Activated naive CD4-positive, alpha-beta T cell treated with anti-CD3 and anti-CD28 coated beads, Interleukin-2, amount 50 U/mL, for 16 hours (primary cell): ENCODE results near the gene CBFA2T2.

Source experiments
- DNase-seq: peaks from one replicate; pipeline ENCODE4 v3.0.0-alpha.2; 2020

The CBFA2T2 gene

DNA sequence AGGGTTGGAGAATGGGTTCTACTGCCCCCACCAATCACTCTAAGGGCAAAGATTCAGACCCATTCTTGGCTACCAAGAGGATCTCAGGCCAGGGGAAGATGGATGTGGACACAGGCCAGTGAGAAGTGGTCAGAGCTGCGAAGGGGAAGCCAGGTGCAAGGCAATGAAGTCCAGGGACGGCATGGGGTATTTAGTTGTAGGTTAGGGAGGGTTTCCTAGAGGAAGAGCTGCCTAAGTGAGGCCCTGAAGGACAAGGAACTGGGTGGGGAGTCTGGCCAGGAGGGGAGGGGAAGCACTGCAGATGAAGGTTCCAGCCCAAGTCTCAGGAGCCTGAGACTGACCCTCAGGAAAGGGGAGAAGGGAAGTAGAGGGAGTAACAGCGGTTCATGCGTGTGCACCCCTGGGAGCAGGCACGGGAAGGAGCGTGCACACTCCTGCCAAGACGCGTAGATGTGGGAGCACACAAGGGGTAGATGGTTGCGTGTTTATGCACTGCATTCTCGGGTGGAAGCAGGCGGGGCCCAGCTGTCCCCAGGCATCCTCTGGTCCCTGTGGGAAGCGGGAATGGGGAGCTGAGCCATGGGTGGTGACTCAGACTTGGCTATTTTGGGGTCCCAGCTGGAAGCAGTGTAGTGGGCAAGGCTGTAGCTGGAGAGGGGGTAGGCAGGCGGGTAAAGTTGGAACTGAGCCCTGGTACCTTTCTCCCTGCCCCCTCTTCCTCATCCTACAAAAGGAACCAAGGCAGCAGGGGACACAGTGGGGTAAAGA lies 180.2 kb downstream of the CBFA2T2 start:
- DNase-seq: no peak

DNA sequence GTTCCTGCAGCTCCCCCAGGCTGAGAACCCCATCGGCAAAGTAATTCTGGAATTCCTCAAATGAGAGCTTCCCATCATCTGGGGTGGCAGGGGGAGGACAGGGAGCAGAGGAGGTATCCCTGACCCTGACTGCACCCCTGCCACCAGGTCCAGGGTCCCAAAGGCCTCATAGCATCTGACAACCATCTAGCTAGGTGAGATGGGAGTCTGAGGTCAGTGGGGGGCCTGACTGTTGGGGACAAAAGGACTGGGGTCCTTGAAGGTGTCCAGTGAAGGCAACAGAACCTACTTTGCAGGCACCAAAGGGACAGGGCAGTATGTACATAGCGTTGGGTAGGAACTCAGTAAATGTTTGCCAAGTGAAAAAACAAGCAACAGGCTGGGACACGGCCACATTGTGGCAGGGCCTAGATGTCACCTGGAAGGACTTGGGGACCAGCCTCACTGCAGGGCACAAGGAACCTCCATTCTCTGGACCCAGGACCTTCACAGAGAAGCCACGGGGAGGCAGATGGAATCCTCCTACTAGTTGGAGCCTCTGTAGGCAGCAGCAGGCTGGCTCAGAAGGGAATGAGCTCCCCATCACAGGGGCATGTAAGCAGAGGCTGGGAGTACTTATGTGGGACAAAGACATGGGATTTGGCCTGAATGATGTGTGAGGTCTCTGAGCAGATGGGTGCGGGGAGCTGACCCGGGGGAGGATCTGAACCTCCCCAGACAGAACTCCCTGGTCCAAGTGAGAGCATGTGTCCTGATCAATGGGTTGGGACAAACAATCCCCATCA lies 181.0 kb downstream of the CBFA2T2 start:
- DNase-seq: no peak

DNA sequence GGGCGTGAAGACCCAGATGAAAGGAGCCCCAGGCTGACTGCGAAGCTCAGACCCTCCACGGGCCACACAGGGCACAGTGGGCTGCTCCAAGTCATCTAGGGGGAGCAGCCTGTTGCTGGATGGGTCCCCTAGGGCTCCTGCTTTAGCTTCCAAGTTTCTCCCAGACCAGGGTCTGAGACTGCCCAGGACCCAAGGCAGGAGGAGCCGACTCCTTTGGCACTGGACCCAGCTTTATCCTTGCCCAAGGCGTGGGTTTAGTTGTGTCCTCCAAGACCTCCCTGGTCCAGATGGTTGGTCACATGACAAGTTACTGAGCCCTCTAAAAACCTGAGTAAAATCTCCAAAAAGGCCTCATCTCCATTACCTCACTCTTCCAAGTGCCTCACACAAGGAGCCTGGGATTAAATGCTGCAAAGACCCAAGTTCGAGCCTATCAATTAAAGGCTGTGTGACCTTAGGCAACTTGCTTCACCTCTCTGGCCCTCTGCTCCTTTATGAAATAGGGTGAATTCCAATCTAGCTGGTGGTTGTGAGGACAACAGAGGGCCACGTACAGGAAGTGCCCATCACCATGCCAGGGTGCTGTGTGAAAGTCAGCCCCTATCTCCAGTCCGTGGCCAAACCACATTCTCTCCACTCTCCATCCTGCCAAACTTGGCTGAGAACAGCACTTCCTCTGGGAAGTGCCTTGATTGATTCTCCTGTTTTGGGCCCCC lies 181.8 kb downstream of the CBFA2T2 start:
- DNase-seq: no peak

DNA sequence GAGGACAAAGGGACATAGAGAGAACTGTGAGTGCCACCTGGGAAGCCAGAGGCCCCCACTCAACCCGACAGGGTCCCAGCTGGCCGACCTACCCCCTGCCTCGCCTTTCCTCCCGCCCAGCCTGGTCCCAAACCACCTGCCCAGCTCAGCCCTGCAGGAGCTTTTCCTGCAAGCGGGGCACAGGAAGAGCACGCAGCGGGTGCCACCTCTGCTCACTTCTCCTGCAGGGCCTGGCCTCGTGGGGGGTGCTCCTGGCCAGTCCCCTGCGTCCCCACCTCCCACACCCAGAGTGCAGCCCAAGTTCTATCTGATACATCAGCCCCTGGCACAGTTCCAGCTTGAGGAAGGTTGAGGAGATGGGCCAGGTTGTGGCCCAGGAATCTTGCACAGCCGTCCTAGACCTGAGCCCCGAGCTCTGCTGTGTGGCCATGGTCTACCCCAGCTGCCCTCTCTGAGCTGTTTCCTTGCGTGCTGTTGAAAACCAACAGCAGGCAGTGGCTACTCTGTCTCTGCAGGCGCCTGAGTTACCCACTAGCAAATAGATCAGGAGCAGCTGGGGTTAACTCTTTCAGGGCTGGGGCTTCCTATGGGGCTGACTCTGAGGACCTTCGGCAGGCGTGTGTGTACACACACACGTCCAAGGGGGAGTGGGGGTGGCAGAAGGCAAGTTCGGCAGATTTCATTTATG lies 182.7 kb downstream of the CBFA2T2 start:
- no peak for DNase-seq

DNA sequence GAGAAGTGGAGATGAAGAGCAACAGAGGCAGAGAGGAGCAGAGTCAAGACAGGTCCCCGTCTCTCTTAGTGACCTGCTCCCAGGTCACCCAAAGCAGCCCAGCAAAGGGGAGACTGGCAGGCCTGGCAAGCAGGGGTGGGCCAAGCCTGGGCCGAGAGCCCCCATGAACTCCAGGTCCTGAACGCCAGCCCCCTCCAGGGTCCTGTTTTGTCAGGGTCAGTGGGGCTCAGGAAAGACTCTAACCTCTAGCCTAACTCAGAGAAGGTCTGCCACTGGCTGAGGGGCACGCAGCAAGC lies 183.2 kb downstream of the CBFA2T2 start:
- no peak for DNase-seq

DNA sequence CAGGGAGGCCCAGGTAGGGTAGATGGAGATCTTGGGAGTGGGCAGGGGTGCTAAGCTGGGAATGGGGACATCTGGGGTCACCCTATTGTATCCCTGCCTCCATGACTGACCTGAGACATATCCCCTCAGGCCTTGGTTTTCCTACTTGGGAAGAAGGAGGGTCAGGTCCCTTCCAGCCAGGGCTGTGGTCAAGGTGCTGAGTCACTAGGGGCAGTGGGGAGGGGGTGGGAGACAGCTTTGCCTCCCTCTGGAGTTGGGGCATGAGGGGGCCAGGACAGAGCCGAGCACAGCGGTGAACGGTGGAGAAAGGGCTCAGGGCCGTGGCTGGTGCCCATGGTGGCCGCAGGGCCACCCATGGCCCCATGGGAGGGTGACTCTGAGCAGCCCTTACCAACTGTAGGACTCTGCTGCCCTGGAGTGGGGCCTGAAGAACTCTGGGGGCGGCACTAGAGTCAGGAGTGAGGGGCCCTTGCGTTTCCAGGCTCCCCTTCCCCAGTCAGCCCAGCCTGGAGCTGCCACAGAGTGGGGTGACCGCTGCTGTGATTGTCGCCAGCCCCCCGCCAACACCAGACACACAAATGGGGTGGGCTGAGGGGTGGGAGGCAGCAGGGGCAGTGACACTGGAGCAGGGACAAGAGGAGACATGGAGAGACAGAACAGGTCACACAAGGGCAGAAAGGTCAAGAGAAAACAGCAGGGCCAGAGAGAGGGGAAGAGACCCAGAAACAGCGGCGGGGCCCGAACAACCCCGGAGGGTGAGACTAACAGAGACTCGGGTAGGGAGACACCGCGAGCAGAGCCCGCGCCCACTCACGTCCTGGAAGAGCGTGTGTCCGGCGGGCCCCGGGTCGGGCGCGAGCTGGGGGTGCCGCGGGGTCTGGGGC lies 183.8 kb downstream of the CBFA2T2 start:
- DNase-seq: no peak

DNA sequence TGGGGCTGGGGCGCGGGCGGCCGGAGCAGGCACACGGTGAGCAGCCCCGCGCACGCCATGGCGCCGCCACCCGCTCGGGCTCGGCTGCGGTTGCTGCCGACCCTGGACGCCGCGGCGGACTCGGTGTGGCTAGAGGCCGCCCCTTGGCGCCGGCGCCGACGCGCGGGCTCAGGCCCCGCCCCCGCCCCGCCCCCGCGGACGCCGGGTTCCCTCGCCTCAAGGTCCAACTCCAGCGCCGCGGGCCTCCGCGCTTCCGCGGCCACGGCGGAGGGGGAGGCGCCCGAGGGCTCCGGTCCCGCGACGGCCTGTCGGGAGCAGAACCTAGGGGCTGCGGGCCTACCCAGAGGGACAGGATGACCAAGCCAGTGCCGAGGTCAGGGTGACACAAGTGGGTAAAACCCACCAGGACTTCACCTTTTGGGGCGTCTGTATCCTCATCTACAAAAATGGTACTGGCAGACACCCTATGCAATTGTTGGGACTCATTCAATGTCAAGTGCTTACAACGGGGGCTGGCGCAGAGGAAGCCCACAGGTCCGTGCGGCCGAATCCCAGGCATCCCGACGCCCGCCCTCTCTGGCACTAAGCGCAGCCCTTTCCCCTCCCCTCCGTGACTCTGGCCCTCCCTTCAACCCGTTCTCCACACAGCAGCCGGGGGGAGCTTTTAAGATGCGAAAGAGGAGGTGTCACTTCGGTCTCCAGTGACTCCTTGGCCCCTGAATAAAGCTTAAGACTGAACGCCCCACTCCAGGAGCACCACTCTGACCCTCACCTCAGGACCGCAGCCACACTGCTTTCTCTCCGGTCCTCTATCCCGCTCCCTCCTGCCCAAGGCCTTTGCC lies 184.6 kb downstream of the CBFA2T2 start, which contains the start of gene NECAB3:
Gene NECAB3, minus strand, starts transcription at position 135 of the 842 bp plus-strand sequence. Its CDS starts 76 bp downstream, at position 59.
- peak; percentile 50 for DNase-seq

DNA sequence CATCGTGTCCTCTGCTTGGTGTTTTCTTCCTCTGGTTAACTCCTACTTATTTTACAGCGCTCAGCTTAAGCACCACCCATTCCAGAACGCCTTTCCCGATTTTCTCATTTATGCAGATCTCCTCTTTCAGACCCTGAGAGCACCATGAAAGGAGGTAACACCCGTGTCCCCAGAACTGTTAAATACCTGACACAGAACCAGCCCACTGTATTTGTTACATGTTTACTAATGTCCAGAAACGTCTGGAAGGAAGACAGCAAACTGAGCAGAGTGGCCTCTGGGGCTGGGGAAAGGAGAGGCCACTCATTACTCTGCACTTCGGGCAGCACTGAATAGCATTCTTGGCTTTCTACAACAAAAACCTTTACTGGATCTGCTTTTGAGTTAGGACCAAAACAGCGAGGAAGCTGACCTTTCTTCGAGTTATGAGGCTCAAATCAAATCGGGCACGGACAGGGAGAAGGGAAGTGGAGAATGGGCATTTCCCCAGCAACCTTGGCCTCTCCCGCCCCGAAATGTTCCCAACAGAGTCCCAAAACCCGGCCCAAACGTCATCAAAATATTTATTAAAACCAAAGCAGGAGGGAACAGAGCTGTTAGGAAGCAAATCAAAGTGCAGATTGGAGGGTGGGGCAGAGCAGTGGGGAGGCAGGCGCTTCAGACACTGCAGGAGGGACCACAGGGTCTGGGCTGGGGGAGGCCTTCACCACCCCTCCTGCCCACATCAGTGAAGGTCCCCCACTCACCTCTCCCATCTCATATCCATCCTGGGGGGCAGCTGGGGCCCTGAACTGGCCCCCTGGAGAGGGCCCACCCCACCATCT lies 185.5 kb downstream of the CBFA2T2 start:
- no peak for DNase-seq

DNA sequence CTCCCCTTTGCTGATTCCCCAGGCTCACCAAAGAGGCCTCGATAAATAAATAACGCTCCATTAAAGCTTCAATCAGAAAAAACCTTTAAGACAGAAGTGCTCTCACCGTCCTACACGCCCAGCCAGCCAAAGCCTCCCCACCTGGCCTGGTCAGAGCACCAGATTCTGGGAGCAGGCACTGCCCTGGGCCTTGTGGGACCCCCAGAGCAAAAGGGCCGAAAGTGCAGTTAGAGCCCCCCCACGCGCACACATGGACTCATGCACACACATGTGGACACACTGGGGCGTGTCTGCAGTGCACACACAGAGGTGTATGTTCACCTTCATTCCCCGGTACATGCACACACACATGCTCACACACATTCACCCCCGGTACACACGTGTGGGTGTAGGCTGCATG lies 186.2 kb downstream of the CBFA2T2 start:
- no peak for DNase-seq

DNA sequence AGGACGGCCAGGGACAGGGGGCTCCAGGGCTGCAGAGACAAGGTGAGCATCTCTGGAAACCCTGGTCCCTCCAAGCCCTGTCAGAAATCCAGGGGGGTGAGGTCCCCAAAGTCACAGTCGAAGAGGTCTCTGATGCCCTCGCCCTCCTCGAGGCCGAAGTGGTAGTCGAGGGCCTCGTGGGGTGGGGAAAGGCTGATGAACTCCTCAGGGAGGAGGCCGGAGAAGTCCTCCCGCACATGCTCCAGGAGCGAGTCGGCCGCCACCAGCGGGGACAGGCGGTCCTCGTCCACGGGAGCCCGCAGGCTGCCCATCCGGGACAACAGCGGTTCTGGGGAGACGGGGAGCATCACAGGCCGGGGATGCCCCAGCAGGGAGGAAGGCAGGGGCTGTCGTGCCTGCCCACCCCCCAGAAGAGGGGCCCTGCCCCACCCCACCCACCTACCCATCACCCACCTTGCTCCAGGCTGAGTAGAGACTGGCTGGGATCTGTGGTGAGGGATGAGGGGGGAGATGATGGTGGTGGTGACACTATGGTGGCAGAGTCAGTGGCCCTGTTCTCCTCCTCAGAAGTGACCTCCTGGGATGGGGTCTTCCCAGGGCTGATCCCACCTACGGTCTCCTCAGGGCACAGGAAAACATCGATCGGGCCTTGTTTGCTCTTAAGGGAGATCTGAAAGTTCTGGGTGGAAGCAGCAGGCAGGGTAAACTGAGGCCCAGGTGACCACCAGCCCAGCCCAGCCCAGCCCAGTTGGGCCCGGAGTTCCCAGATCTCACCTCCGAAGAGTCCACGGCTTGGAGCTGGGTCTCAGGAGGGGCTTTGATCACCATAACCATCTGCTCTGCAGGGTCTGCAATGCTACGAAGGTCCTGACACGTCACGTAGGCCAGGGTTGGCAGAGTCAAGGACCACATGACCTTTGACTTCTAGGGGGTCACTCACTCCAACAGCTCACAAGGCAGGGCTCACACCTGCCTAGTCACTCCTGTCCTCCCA lies 187.1 kb downstream of the CBFA2T2 start:
- no peak for DNase-seq

DNA sequence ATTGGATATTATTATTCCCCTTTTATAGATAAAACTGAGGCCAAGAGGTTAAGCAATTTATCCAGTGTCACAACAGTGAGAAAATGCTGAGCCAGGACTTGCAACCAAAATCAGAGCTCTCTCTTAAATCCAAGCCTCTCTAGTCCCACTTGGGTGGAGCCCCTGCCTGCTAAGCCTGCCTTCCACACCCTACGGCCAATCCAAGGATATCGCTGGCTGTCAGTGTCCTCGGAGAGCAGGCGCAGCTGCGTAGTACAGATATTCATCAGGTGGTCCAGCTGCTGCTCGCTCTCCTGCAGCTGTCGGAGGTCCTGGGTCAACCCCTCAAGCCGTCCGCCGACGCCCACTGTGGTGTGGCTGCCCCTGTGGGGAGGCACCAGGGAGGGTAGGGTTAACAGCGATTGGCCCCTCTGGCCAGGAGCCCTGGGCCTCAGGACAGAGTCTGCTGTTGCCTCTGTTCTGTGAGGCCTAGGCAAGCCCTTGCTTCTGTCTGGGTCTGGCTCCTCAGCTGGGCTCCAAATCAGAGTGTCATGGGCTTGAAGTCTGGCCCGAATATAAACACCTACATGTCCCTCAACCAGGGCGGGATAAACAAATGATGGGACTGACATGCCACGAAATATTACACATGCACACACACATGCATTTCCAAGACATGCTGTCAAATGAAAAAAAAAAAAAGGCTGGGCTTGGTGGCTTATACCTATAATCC lies 188.3 kb downstream of the CBFA2T2 start:
- no peak for DNase-seq

DNA sequence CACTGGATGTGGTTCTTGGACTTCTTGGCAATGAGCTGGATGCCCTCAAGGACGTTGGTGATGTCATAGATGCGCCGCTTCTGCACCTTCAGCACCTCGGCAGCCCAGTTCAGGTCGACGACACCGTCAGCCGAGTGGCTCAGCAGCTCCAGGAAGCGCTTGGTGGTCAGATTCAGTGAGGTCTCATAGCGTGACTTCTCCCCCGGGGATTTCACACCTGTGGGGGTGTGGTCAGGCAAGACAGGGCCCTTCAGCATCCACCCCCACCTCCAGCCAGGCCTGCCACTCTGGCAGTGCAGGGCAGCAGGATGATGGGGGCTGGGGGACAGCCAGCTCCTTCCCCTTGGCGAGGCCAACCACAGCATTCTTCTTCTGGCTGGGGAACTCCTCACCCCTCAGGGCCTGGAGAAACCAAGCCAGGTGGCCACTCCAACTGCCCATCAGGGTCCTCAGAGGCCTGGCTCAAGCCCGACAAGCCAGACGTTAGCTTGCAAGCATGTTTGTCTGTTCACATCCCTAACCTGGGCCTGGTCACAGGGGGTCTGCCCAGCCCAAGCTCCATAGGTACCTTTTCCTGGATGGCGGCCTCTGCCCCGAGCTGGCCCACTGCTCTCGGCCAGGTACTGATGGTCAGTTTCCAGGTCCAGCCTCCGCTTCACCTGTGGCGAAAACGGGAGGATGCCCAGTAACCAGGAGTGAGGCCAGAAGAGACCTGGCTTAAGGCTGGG lies 190.0 kb downstream of the CBFA2T2 start:
- DNase-seq: no peak

DNA sequence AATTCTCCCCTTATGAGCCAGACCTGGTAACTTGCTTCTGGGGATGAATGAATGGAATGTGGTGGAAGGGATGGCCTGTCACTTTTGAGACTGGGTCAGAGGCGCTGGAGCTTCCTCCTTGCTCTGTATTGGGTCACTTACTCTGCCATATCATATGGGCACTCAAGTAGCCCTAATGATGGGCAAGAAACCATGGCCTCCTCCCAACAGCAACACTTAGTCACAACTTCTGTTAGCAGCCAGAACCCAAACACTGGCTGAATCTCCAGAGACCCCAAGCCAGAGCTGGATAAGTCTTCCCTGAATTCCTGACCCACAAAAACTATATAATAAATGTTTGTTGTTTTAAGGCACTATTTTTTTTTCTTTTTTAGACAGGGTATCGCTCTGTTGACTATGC lies 190.8 kb downstream of the CBFA2T2 start:
- no peak for DNase-seq

DNA sequence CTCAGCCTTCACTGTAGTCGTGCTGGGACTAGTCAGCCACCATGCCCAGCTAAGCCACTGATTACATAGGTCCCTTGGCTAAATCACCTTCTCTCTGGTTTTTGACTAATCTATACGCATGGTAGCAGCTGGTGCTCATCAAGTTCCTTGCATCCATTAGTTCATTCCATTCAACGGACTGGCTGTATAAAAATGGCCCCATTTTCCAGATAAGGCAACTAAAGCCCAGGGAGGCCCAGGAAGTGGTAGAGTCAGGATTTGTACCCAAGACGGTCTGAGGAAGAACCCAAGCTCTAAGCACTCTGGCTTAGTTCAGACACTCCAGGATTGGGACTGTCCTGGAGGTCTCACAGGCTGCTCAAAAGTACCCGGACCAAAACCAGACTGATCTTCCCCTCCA lies 191.4 kb downstream of the CBFA2T2 start:
- DNase-seq: no peak

DNA sequence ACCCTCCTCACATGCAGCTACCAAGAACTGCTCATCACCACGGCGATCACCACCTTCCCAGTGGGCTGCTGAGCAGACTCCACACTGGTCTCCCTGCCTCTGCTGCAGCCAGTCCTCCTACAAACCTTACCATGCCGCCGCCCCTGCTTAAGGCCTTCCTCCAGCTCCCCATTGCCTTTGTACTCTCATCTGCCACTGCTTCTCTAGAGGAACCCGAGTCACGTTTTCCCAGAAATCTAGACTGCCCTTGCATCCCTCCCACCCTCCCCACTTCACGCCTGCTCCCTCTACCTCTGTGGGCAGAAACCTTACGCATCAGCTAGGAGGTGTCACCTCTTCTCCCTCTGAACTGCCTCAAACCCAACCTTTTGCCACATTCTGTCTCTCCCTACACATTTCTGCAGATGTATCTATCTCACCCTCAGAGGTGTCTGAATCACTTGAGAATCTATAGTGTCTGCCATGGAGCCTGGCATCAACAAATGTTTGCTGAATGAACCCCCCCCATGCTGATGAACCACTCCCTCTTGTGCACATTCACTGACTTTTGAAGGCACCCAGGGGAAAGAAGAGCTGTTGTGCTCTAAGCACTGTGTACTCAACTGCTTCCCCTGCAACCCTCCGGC lies 191.9 kb downstream of the CBFA2T2 start:
- DNase-seq: no peak

DNA sequence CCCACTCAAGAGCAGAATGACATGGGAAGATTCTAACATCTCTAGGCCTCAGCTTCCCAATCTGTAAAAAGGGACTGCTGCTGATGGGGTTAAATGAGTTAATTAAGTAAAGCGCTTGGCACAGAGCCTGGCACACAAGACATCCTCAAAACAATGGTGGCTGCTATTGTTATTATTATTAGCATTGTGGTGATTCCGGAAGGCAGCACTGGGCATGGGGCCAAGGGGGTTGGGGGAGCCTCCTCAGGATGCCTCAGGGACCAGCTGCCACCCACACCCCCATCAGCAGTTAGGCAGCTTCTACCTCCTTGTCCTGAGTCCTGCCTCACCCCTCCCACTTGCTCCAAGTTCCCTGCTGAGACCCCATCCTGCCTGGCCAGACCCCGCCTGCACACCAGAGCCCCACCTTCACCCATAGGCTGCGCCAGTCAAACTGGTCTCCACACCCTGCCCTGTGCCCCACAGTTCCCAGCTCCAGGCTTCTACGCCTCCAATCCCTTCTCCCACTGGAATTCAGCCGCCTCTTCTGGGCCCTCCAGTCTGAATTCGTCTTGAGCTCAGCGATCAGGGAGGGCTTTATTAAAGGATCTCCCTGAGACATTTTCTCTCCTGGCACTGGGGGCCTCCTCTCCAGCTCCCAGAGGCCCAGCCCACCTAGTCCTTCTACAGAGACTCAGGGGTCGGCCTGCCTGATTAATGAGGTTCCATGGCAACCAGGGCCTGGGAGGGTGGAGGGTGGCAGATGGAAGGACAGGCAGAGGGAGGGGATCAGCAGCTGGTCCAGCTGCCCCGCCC lies 194.8 kb downstream of the CBFA2T2 start:
- DNase-seq: no peak
